ENCODE results near the gene HLA-DQB1.
"Not testable (repeated sequence)": the region's sequence is repeated elsewhere in the genome, so short reads cannot be mapped to it uniquely, and the experiment has no call there.

Gene HLA-DQB1

DNA sequence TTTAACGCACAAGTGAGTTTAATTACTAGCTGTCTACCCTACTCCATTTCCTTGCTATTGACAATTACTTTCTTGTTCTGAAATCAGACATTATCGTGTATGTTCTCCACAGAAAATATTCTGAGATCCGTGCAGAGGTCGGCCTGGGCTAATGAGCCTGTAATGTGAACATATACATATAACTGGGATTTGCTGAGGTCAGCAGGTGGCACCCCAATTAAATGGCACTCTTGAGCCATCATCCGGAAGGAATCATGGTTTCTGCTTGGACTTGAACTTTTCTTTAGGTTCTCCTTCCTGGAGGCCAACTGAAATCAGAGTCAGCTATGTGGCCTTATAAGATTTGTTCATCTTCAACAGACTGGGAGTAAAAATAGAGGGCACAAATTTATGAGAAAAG lies 3.6 kb downstream of the HLA-DQB1 start:
- Histone ChIP-seq H3K4me1 (ENCODE audit: control insufficient read depth, insufficient read depth, low read length) (peaks cover 9% of the 10 kb centered on the region), H3K27ac (ENCODE audit: low read depth, low read length) (no peak overlapping the region), H3K9ac (ENCODE audit: low read depth, low read length) (no peak overlapping the region), H3K36me3 (ENCODE audit: control insufficient read depth, insufficient read depth, low read length) (0 out of 2 replicates have a peak, but pooled peaks cover 5% of the 10 kb centered on the region), H3K27me3 (ENCODE audit: control insufficient read depth, insufficient read depth, low read length) (peaks cover 30% of the 10 kb centered on the region), H3K4me3 (ENCODE audit: low read depth, low read length) (no peak overlapping the region), H3K9me3 (ENCODE audit: control insufficient read depth, insufficient read depth, low read length) (no peaks in the 10 kb centered on the region)

DNA sequence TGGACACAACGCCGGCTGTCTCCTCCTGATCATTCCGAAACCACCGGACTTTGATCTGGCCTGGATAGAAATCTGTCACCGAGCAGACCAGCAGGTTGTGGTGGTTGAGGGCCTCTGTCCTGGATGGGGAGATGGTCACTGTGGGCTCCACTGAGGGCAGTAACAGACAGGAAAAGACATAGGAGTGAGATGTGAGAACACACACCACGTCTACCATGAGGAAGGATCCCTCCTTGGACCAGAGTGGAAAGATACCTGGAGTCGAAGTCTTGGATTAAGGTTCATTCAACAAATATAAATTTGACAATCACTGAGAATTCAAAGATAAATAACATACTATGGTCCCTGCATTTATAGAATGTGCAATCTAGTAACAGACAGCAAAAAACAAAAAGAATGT lies 4.4 kb downstream of the HLA-DQB1 start:
- H3K9ac ChIP-seq (ENCODE audit: low read depth, low read length), result no peak overlapping the region
- no peak overlapping the region for H3K27ac ChIP-seq (ENCODE audit: low read depth, low read length)
- peaks cover 30% of the 10 kb centered on the region for H3K27me3 ChIP-seq (ENCODE audit: control insufficient read depth, insufficient read depth, low read length)
- no peaks in the 10 kb centered on the region for H3K9me3 ChIP-seq (ENCODE audit: control insufficient read depth, insufficient read depth, low read length)
- H3K4me1 ChIP-seq (ENCODE audit: control insufficient read depth, insufficient read depth, low read length), result peaks cover 15% of the 10 kb centered on the region
- H3K36me3 ChIP-seq (ENCODE audit: control insufficient read depth, insufficient read depth, low read length), result 0 out of 2 replicates have a peak, but pooled peaks cover 5% of the 10 kb centered on the region
- no peak overlapping the region for H3K4me3 ChIP-seq (ENCODE audit: low read depth, low read length)

DNA sequence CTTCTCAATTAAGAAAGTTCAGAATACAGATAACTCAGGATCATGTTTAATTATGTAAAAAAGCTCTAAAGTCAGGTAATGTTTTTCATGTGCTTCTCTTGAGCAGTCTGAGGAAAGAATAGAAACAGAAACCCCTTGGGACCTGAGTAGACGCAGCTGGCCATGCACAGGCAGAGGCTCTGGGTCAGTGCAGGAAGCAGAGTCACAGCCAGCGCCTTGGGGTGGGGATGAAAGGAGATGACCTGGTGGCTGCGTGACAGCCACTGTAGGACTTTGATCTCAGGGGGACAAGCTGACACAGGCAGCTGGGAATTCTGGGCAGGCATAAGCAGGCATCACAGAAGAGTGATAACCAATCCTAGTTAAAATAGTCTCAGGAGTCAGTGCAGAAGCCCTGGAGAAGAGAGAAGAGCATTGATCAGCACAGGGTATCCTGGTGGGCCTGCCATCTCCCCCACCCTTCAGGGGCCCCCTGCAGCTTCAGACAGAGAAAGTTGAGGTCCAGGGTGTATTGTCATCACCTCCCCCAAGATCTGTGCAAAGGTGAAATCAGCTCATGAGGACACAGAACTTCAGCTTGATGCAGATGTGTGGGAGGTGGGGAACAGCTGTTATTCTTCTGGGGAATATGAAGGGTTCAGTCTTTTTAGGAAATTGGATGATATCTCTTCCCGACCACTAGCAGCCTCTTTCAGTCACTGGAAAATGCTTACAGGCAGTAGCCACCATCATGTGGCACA lies 6.4 kb downstream of the HLA-DQB1 start:
- no peak overlapping the region for H3K27ac ChIP-seq (ENCODE audit: low read depth, low read length)

DNA sequence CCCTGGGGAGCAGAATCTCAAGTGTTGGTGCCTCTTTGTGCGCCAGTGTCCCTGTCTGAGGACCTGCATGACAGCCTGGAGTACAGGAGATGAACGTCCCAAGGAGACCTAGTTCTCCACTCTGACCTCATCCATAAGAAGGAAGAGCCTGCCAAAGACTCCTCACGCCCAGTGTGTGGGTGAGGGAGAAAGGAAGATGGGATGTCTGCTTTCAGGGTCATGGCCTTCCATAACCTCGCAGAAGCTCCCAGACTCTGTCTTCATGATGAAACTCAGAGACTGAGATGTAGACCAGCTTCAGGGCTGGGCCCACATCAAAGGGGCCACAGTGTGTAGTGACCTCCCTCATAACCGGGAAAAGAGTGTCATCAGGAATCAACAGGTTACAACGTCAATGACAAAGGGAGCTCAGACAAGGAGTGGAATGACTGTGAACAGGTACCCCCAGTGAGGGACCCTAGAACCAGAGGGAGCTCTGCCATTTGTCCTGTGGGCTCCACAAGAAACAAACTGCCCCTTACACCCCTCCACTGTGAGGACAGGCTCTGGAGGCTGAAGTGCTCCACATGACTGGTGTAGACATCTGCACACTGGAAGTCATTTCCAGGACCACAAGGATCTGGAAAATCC lies 8.1 kb downstream of the HLA-DQB1 start:
- peaks cover 25% of the 10 kb centered on the region for H3K4me1 ChIP-seq (ENCODE audit: control insufficient read depth, insufficient read depth, low read length)
- H3K36me3 ChIP-seq (ENCODE audit: control insufficient read depth, insufficient read depth, low read length), result 0 out of 2 replicates have a peak, but pooled peaks cover 5% of the 10 kb centered on the region
- peak overlapping the region; percentile 81 for H3K27ac ChIP-seq (ENCODE audit: low read depth, low read length)
- H3K9me3 ChIP-seq (ENCODE audit: control insufficient read depth, insufficient read depth, low read length), result no peaks in the 10 kb centered on the region
- H3K4me3 ChIP-seq (ENCODE audit: low read depth, low read length), result no peak overlapping the region
- H3K9ac ChIP-seq (ENCODE audit: low read depth, low read length), result no peak overlapping the region
- 0 out of 2 replicates have a peak, but pooled peaks cover under 1% of the 10 kb centered on the region for H3K27me3 ChIP-seq (ENCODE audit: control insufficient read depth, insufficient read depth, low read length)

More for the DNA sequence above, 6.4 kb downstream of the HLA-DQB1 start:
- Histone ChIP-seq H3K36me3 (ENCODE audit: control insufficient read depth, insufficient read depth, low read length) (0 out of 2 replicates have a peak, but pooled peaks cover 5% of the 10 kb centered on the region), H3K27me3 (ENCODE audit: control insufficient read depth, insufficient read depth, low read length) (peaks cover 17% of the 10 kb centered on the region; the same call in 1 of the 2 replicates), H3K4me1 (ENCODE audit: control insufficient read depth, insufficient read depth, low read length) (peaks cover 23% of the 10 kb centered on the region), H3K9ac (ENCODE audit: low read depth, low read length) (no peak overlapping the region), H3K9me3 (ENCODE audit: control insufficient read depth, insufficient read depth, low read length) (no peaks in the 10 kb centered on the region), H3K4me3 (ENCODE audit: low read depth, low read length) (no peak overlapping the region)

DNA sequence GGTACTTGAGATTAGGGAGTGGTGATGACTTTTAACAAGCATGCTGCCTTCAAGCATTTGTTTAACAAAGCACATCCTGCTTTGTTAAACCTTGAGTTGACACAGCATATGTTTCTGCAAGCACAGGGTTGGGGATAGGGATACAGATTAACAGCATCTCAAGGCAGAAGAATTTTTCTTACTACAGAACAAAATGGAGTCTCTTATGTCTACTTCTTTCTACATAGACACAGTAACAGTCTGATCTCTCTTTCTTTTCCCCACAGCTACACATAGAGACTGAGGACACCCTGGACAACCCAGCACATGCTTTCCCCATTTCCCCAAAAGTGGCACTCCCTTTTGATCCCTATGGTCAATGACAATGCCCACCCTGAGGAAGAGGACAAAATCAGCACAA lies 8.6 kb downstream of the HLA-DQB1 start:
- Histone ChIP-seq H3K4me1 (ENCODE audit: control insufficient read depth, insufficient read depth, low read length) (peaks cover 25% of the 10 kb centered on the region), H3K27ac (ENCODE audit: low read depth, low read length) (peak overlapping the region; percentile 81)
- not testable (repeated sequence) for H3K36me3 ChIP-seq (ENCODE audit: control insufficient read depth, insufficient read depth, low read length); H3K9me3 ChIP-seq (ENCODE audit: control insufficient read depth, insufficient read depth, low read length); H3K9ac ChIP-seq (ENCODE audit: low read depth, low read length); H3K27me3 ChIP-seq (ENCODE audit: control insufficient read depth, insufficient read depth, low read length); H3K4me3 ChIP-seq (ENCODE audit: low read depth, low read length)

DNA sequence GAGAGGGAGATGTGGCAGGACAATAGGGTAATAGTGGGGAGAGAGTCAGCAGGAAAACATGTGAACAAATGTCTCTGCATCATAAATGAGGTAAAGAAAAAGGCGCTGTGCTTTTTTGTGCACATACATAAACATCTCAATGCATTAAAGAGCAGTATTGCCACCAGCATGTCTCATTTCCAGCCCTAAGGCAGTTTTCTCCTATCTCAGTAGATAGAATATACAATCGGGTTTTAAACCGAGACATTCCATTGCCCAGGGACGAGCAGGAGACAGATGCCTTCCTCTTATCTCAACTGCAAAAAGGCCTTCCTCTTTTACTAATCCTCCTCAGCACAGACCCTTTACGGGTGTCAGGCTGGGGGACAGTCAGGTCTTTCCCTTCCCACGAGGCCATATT lies 9.1 kb downstream of the HLA-DQB1 start:
- H3K27me3 ChIP-seq (ENCODE audit: control insufficient read depth, insufficient read depth, low read length); H3K9ac ChIP-seq (ENCODE audit: low read depth, low read length); H3K4me3 ChIP-seq (ENCODE audit: low read depth, low read length); H3K9me3 ChIP-seq (ENCODE audit: control insufficient read depth, insufficient read depth, low read length); H3K36me3 ChIP-seq (ENCODE audit: control insufficient read depth, insufficient read depth, low read length): not testable (repeated sequence)
- Histone ChIP-seq H3K27ac (ENCODE audit: low read depth, low read length) (peak overlapping the region; percentile 81), H3K4me1 (ENCODE audit: control insufficient read depth, insufficient read depth, low read length) (peaks cover 25% of the 10 kb centered on the region)

DNA sequence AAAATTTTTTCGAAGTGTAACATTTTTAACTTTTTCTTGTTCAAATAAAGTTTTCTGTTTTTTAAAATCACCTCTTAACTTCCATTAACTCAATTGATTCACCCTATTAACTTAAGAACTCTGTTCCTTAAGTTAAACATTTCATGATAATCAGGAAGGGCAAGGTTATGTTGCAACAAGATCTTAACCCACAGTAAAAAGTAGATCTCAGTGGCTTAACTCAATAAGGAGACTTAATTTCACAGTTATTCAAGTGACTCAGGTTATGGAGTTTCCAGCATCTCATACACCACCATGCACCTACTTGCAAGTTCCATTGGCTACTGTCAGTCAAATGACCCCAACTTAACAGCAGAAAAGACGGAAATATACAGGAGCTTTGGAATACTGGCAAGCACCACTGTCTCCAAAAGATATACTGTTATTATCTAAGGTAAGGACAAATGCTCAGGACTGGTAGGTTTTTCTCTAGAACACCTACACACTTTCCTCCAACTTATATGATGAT lies 11.2 kb downstream of the HLA-DQB1 start:
- H3K9me3 ChIP-seq (ENCODE audit: control insufficient read depth, insufficient read depth, low read length), result no peaks in the 10 kb centered on the region
- H3K4me3 ChIP-seq (ENCODE audit: low read depth, low read length), result no peak overlapping the region
- no peaks in the 10 kb centered on the region for H3K36me3 ChIP-seq (ENCODE audit: control insufficient read depth, insufficient read depth, low read length)
- peaks cover 25% of the 10 kb centered on the region for H3K4me1 ChIP-seq (ENCODE audit: control insufficient read depth, insufficient read depth, low read length)
- H3K27ac ChIP-seq (ENCODE audit: low read depth, low read length), result peak overlapping the region; percentile 81
- H3K27me3 ChIP-seq (ENCODE audit: control insufficient read depth, insufficient read depth, low read length), result no peaks in the 10 kb centered on the region
- H3K9ac ChIP-seq (ENCODE audit: low read depth, low read length), result no peak overlapping the region

DNA sequence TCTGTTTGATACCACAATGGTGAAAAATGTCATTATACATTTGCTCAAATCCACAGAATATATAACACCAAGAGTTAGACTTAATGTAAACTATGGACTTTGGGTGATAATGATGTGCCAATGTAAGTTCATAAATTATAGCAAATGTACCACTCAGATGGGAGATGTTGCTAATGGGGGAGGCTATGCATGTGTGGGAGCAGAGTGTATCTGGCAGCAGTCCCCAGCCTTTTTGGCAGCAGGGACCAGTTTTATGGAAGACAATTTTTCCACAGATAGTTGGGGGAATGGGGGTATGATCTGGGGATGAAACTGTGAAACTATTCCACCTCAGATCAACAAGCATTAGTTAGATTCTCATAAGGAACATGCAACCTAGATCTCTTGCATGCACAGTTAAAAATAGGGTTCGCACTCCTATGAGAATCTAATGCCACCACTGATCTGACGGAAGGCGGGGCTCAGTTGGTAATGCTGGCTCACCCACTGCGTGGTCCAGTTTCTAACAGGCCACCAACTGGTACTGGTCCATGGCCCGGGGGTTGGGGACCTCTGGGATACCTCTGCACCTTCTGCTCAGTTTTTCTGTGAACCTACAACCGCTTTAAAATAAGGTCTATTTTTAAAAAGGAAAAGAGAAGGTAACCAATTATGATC lies 21.3 kb downstream of the HLA-DQB1 start:
- H3K4me3 ChIP-seq (ENCODE audit: low read depth, low read length), result no peak overlapping the region
- H3K27ac ChIP-seq (ENCODE audit: low read depth, low read length), result no peak overlapping the region
- no peak overlapping the region for H3K9ac ChIP-seq (ENCODE audit: low read depth, low read length)

DNA sequence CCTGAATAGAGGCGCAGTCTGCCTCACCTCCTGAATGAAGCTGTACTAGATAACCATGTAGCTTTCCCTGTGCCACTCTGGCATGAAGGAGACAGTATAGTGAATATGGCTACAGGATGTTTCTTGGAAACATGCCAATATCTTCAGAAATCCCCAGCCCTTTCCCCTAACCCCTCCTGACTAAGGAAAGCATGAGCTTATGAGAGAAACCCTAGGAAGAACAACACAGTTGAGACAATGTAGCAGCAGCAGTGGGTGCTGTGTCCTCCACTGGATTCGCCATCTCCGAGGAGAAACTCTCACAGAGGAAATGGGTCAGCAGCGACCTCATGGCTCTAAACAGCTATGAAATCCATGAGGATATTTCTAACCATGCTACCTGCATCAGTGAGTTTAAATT lies 22.6 kb downstream of the HLA-DQB1 start:
- H3K27me3 ChIP-seq (ENCODE audit: control insufficient read depth, insufficient read depth, low read length), result no peaks in the 10 kb centered on the region
- no peaks in the 10 kb centered on the region for H3K4me1 ChIP-seq (ENCODE audit: control insufficient read depth, insufficient read depth, low read length)

More for the DNA sequence above, 21.3 kb downstream of the HLA-DQB1 start:
- H3K36me3 ChIP-seq (ENCODE audit: control insufficient read depth, insufficient read depth, low read length), result no peaks in the 10 kb centered on the region
- no peaks in the 10 kb centered on the region for H3K9me3 ChIP-seq (ENCODE audit: control insufficient read depth, insufficient read depth, low read length)
- no peaks in the 10 kb centered on the region for H3K27me3 ChIP-seq (ENCODE audit: control insufficient read depth, insufficient read depth, low read length)
- H3K4me1 ChIP-seq (ENCODE audit: control insufficient read depth, insufficient read depth, low read length), result no peaks in the 10 kb centered on the region

DNA sequence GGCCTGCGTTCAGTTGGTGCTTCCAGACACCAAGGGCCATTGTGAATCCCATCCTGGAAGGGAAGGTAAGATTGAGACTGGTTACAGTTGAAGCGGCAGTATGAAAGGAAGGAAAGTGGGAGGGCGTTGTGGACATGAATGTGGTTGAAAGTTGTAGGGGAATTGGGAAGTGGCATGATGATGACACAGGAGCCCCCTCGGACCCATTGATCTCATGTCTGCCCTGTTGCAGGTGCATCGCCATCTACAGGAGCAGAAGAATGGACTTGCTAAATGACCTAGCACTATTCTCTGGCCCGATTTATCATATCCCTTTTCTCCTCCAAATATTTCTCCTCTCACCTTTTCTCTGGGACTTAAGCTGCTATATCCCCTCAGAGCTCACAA lies 23.7 kb downstream of the HLA-DQB1 start:
- H3K27ac ChIP-seq (ENCODE audit: low read depth, low read length), result no peak overlapping the region
- no peak overlapping the region for H3K9ac ChIP-seq (ENCODE audit: low read depth, low read length)
- H3K27me3 ChIP-seq (ENCODE audit: control insufficient read depth, insufficient read depth, low read length), result no peaks in the 10 kb centered on the region
- H3K36me3 ChIP-seq (ENCODE audit: control insufficient read depth, insufficient read depth, low read length), result no peaks in the 10 kb centered on the region
- H3K4me3 ChIP-seq (ENCODE audit: low read depth, low read length), result no peak overlapping the region
- H3K4me1 ChIP-seq (ENCODE audit: control insufficient read depth, insufficient read depth, low read length), result no peaks in the 10 kb centered on the region
- H3K9me3 ChIP-seq (ENCODE audit: control insufficient read depth, insufficient read depth, low read length), result no peaks in the 10 kb centered on the region

More for the DNA sequence above, 22.6 kb downstream of the HLA-DQB1 start:
- Histone ChIP-seq H3K27ac (ENCODE audit: low read depth, low read length) (no peak overlapping the region), H3K9ac (ENCODE audit: low read depth, low read length) (no peak overlapping the region), H3K36me3 (ENCODE audit: control insufficient read depth, insufficient read depth, low read length) (no peaks in the 10 kb centered on the region), H3K4me3 (ENCODE audit: low read depth, low read length) (no peak overlapping the region), H3K9me3 (ENCODE audit: control insufficient read depth, insufficient read depth, low read length) (no peaks in the 10 kb centered on the region)
